Astrocyte (in vitro differentiated cells and primary cell): ENCODE results near the gene POMT2.

Experiments
- EZH2 ChIP-seq: IDR thresholded peaks from 2 replicates; pipeline ENCODE4 v1.6.1; 2012; ENCODE audit warnings: mild to moderate bottlenecking, low read length, inconsistent platforms; ENCODE audit not compliant: insufficient read depth
- TF ChIP-seq, protein P1 (sequence below): IDR thresholded peaks from 2 replicates; pipeline ENCODE4 v1.5.1; 2011; ENCODE audit warnings: low read depth, mild to moderate bottlenecking, inconsistent platforms, low read length, moderate library complexity; ENCODE audit not compliant: insufficient read depth

- TF ChIP-seq, protein P1, sequence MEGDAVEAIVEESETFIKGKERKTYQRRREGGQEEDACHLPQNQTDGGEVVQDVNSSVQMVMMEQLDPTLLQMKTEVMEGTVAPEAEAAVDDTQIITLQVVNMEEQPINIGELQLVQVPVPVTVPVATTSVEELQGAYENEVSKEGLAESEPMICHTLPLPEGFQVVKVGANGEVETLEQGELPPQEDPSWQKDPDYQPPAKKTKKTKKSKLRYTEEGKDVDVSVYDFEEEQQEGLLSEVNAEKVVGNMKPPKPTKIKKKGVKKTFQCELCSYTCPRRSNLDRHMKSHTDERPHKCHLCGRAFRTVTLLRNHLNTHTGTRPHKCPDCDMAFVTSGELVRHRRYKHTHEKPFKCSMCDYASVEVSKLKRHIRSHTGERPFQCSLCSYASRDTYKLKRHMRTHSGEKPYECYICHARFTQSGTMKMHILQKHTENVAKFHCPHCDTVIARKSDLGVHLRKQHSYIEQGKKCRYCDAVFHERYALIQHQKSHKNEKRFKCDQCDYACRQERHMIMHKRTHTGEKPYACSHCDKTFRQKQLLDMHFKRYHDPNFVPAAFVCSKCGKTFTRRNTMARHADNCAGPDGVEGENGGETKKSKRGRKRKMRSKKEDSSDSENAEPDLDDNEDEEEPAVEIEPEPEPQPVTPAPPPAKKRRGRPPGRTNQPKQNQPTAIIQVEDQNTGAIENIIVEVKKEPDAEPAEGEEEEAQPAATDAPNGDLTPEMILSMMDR: no peak
- TF ChIP-seq EZH2: no peak
These were observed 4.5 kb downstream of the POMT2 start for GRCh38 chr14:77316195-77316505.
